BLaER1 treated with 17β-estradiol and CSF1 and Interleukin-3, amounts not matched to agents 10 nM and 100 nM (cell line): ENCODE data around the gene MYLK.
"Not testable (repeated sequence)": the region's sequence is repeated elsewhere in the genome, so short reads cannot be mapped to it uniquely, and the experiment has no call there.

ENCODE experiments used
- H3K27ac ChIP-seq, 11 experiments: shearing (Covaris generic); formaldehyde crosslinking; 2 replicates each; pipeline ENCODE4 v1.8.1; 2022
- H3K27me3 ChIP-seq, 11 experiments: shearing (Covaris generic); formaldehyde crosslinking; 2 replicates each; pipeline ENCODE4 v1.8.1; 2022
- H3K36me3 ChIP-seq, 11 experiments: shearing (Covaris generic); formaldehyde crosslinking; 2 replicates each; pipeline ENCODE4 v1.8.1; 2022
- H3K4me1 ChIP-seq, 10 experiments: shearing (Covaris generic); formaldehyde crosslinking; 2 replicates each; pipeline ENCODE4 v1.8.1; 2022
- H3K4me2 ChIP-seq, 11 experiments: shearing (Covaris generic); formaldehyde crosslinking; 2 replicates each; pipeline ENCODE4 v1.8.1; 2022
- H3K4me3 ChIP-seq, 10 experiments: shearing (Covaris generic); formaldehyde crosslinking; 2 replicates each; pipeline ENCODE4 v1.8.1; 2022
- H3K9ac ChIP-seq, 11 experiments: shearing (Covaris generic); formaldehyde crosslinking; 2 replicates each; pipeline ENCODE4 v1.8.1; 2022
- H3K9me3 ChIP-seq, 11 experiments: shearing (Covaris generic); formaldehyde crosslinking; replicated peaks in 1 of 11; 2 replicates each; pipeline ENCODE4 v1.8.1; 2022
- H4K20me1 ChIP-seq, 11 experiments: shearing (Covaris generic); formaldehyde crosslinking; 2 replicates each; pipeline ENCODE4 v1.8.1; 2022
- Cebpa-rat ChIP-seq, 11 experiments: shearing (Covaris generic); IDR thresholded peaks; 2 replicates each; pipeline ENCODE4 v1.8.1; 2022

The MYLK gene

DNA sequence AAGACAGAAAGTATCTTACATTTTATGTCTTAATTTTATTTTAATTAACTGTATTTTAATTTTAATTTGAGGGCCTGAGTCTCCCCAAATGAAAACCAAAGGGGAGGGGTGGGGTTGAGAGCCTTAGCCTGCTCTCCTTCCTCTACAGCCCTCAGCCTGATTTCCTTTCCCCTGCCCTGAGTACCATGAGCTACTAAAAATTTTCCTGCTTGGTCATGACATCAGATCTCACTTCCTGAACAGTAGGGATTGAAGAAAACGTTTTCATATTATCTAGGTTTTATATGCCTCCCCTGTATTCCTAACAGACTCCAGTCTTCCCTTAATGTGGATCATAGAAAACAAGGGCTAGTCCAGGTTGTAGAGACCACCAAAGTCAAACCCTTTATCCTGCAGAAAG is 133.9 kb downstream of the MYLK start:
- Histone ChIP-seq H4K20me1 (no peaks in the 10 kb centered on the region), H3K27ac (no peak overlapping the region), H3K27me3 (peaks cover 0 to 5% (median 0%) of the 10 kb centered on the region in 11 experiments; a peak in 1 of 22 replicates), H3K4me2 (peak overlapping the region; percentile 3 to 43 (median 24); a peak in 17 of 22 replicates), H3K36me3 (peaks cover 0 to 64% (median 35%) of the 10 kb centered on the region in 11 experiments; a peak in 14 of 22 replicates), H3K4me1 (peaks cover 14 to 41% (median 27%) of the 10 kb centered on the region in 10 experiments; a peak in 19 of 20 replicates), H3K9me3 (peaks cover 4 to 17% (median 11%) of the 10 kb centered on the region in 11 experiments; a peak in 17 of 22 replicates), H3K4me3 (no peak overlapping the region), H3K9ac (no peak overlapping the region)
- no peak for TF ChIP-seq Cebpa-rat (IDR thresholded peaks at IDR 0.05)

GRCh38 chr3:123749711-123750110 is 134.4 kb downstream of the MYLK start:
- peak overlapping the region in 9 of 11 experiments; percentile 16 to 43 (median 25); a peak in 13 of 22 replicates for H3K4me2 ChIP-seq
- no peak overlapping the region for H3K9ac ChIP-seq

GRCh38 chr3:123745184-123745855 is 138.8 kb downstream of the MYLK start:
- Histone ChIP-seq H3K36me3 (peaks cover 0 to 42% (median 31%) of the 10 kb centered on the region in 11 experiments; a peak in 14 of 22 replicates), H3K9me3 (peaks cover 4 to 15% (median 11%) of the 10 kb centered on the region in 11 experiments; a peak in 17 of 22 replicates), H3K27me3 (no peaks in the 10 kb centered on the region), H3K4me2 (no peak overlapping the region), H4K20me1 (no peaks in the 10 kb centered on the region; a peak in 1 of 22 replicates), H3K9ac (no peak overlapping the region), H3K27ac (no peak overlapping the region), H3K4me1 (peaks cover 6 to 12% (median 7%) of the 10 kb centered on the region in 10 experiments; a peak in 17 of 20 replicates), H3K4me3 (no peak overlapping the region)
- TF ChIP-seq Cebpa-rat (IDR thresholded peaks at IDR 0.05): no peak

More at GRCh38 chr3:123749711-123750110, 134.4 kb downstream of the MYLK start:
- Histone ChIP-seq H3K27me3 (peaks cover 0 to 5% (median 0%) of the 10 kb centered on the region in 11 experiments; a peak in 1 of 22 replicates), H3K36me3 (peaks cover 0 to 59% (median 35%) of the 10 kb centered on the region in 11 experiments; a peak in 14 of 22 replicates), H4K20me1 (no peaks in the 10 kb centered on the region), H3K4me1 (peaks cover 12 to 36% (median 27%) of the 10 kb centered on the region in 10 experiments; a peak in 19 of 20 replicates), H3K4me3 (no peak overlapping the region), H3K9me3 (peaks cover 4 to 17% (median 11%) of the 10 kb centered on the region in 11 experiments; a peak in 17 of 22 replicates), H3K27ac (no peak overlapping the region)
- no peak for TF ChIP-seq Cebpa-rat (IDR thresholded peaks at IDR 0.05)

GRCh38 chr3:123744064-123744463 is 140.1 kb downstream of the MYLK start:
- TF ChIP-seq Cebpa-rat (IDR thresholded peaks at IDR 0.05): no peak
- H3K27ac ChIP-seq: no peak overlapping the region
- H3K27me3 ChIP-seq: no peaks in the 10 kb centered on the region
- no peaks in the 10 kb centered on the region; a peak in 1 of 22 replicates for H4K20me1 ChIP-seq
- H3K36me3 ChIP-seq: peaks cover 0 to 43% (median 23%) of the 10 kb centered on the region in 11 experiments; a peak in 13 of 22 replicates
- H3K9ac ChIP-seq: no peak overlapping the region
- H3K9me3 ChIP-seq: peaks cover 0 to 3% (median 0%) of the 10 kb centered on the region in 11 experiments; a peak in 6 of 22 replicates
- H3K4me2 ChIP-seq: no peak overlapping the region
- peaks cover 0 to 5% (median 0%) of the 10 kb centered on the region in 10 experiments; a peak in 1 of 20 replicates for H3K4me1 ChIP-seq
- H3K4me3 ChIP-seq: no peak overlapping the region

GRCh38 chr3:123743121-123743520 is 141.0 kb downstream of the MYLK start:
- Histone ChIP-seq H4K20me1 (no peaks in the 10 kb centered on the region; a peak in 1 of 22 replicates), H3K4me3 (no peak overlapping the region), H3K27ac (no peak overlapping the region), H3K9me3 (no peaks in the 10 kb centered on the region; a peak in 1 of 22 replicates), H3K27me3 (no peaks in the 10 kb centered on the region), H3K9ac (no peak overlapping the region), H3K4me2 (no peak overlapping the region), H3K4me1 (peaks cover 0 to 5% (median 0%) of the 10 kb centered on the region in 10 experiments; a peak in 1 of 20 replicates), H3K36me3 (peaks cover 0 to 43% (median 21%) of the 10 kb centered on the region in 11 experiments; a peak in 13 of 22 replicates)
- no peak for TF ChIP-seq Cebpa-rat (IDR thresholded peaks at IDR 0.05)

GRCh38 chr3:123741041-123741511 is 143.1 kb downstream of the MYLK start:
- no peaks in the 10 kb centered on the region; a peak in 1 of 22 replicates for H4K20me1 ChIP-seq
- no peak overlapping the region for H3K4me3 ChIP-seq
- H3K4me1 ChIP-seq: peaks cover 0 to 10% (median 0%) of the 10 kb centered on the region in 10 experiments; a peak in 3 of 20 replicates
- peaks cover 0 to 53% (median 27%) of the 10 kb centered on the region in 11 experiments; a peak in 12 of 22 replicates for H3K36me3 ChIP-seq
- H3K4me2 ChIP-seq: no peak overlapping the region
- TF ChIP-seq Cebpa-rat (IDR thresholded peaks at IDR 0.05): no peak
- no peak overlapping the region for H3K27ac ChIP-seq
- no peaks in the 10 kb centered on the region for H3K9me3 ChIP-seq
- no peaks in the 10 kb centered on the region for H3K27me3 ChIP-seq
- H3K9ac ChIP-seq: no peak overlapping the region

GRCh38 chr3:123740391-123740822 is 143.7 kb downstream of the MYLK start:
- H4K20me1 ChIP-seq: no peaks in the 10 kb centered on the region; a peak in 1 of 22 replicates
- no peaks in the 10 kb centered on the region for H3K27me3 ChIP-seq
- H3K4me3 ChIP-seq: no peak overlapping the region
- peaks cover 0 to 13% (median 0%) of the 10 kb centered on the region in 10 experiments; a peak in 4 of 20 replicates for H3K4me1 ChIP-seq
- peaks cover 0 to 56% (median 27%) of the 10 kb centered on the region in 11 experiments; a peak in 12 of 22 replicates for H3K36me3 ChIP-seq
- no peak overlapping the region for H3K4me2 ChIP-seq
- H3K27ac ChIP-seq: no peak overlapping the region
- no peaks in the 10 kb centered on the region for H3K9me3 ChIP-seq
- no peak overlapping the region for H3K9ac ChIP-seq
- no peak for TF ChIP-seq Cebpa-rat (IDR thresholded peaks at IDR 0.05)

DNA sequence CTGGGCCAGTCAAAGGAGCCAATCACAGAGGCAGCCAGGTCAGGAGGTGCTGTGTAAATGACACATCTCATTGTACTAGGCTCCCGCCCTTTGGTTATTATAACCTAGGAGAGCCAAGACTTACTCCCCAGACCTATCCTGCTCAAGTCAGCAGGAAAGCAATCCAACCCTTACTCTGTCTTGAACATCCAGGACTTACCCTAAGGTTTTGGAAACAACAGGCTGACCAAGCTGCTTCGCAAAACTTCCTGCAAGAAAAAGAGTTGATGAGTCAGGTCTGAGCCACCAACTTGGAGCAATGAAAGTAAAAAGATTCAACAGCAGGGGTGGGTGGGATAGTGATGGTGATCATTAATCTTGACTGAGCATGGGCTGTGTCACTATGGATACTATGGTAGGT is 144.4 kb downstream of the MYLK start:
- Histone ChIP-seq H3K4me2 (peak overlapping the region in 2 of 11 experiments; percentile 8 to 14; a peak in 1 of 22 replicates), H3K9me3 (no peaks in the 10 kb centered on the region), H3K27me3 (no peaks in the 10 kb centered on the region), H3K4me1 (peaks cover 0 to 18% (median 0%) of the 10 kb centered on the region in 10 experiments; a peak in 4 of 20 replicates), H4K20me1 (no peaks in the 10 kb centered on the region; a peak in 1 of 22 replicates), H3K36me3 (peaks cover 0 to 62% (median 31%) of the 10 kb centered on the region in 11 experiments; a peak in 12 of 22 replicates), H3K9ac (no peak overlapping the region), H3K27ac (no peak overlapping the region), H3K4me3 (no peak overlapping the region)
- no peak for TF ChIP-seq Cebpa-rat (IDR thresholded peaks at IDR 0.05)

- no peak overlapping the region for H3K9ac ChIP-seq
- no peaks in the 10 kb centered on the region for H3K27me3 ChIP-seq
- no peaks in the 10 kb centered on the region for H3K9me3 ChIP-seq
- H3K4me2 ChIP-seq: no peak overlapping the region
- peaks cover 0 to 18% (median 0%) of the 10 kb centered on the region in 10 experiments; a peak in 4 of 20 replicates for H3K4me1 ChIP-seq
- H3K4me3 ChIP-seq: no peak overlapping the region
- no peak for TF ChIP-seq Cebpa-rat (IDR thresholded peaks at IDR 0.05)
- H3K27ac ChIP-seq: no peak overlapping the region
- H4K20me1 ChIP-seq: no peaks in the 10 kb centered on the region; a peak in 1 of 22 replicates
- H3K36me3 ChIP-seq: peaks cover 0 to 68% (median 33%) of the 10 kb centered on the region in 11 experiments; a peak in 12 of 22 replicates
Observed at GRCh38 chr3:123739106-123739505, 145.0 kb downstream of the MYLK start.

DNA sequence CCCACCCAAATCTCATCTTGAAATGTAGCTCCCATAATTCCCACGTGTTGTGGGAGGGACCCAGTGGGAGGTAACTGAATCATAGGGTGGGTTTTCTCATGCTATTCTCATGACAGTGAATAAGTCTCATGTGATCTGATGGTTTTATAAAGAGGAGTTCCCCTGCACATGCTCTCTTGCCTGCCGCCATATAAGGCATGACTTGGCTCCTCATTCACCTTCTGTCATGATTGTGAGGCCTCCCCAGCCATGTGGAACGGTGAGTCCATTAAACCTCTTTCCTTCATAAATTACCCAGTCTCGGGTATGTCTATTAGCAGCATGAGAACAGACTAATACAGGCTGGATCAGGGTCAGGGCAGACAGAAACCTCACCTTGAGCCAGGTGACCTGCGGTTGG is 145.6 kb downstream of the MYLK start:
- H3K9me3 ChIP-seq, H3K27me3 ChIP-seq, H4K20me1 ChIP-seq, H3K9ac ChIP-seq, H3K4me3 ChIP-seq, H3K27ac ChIP-seq, H3K4me2 ChIP-seq: not testable (repeated sequence)
- Histone ChIP-seq H3K36me3 (peaks cover 0 to 72% (median 38%) of the 10 kb centered on the region in 11 experiments; a peak in 13 of 22 replicates), H3K4me1 (peaks cover 0 to 18% (median 0%) of the 10 kb centered on the region in 10 experiments; a peak in 4 of 20 replicates)
